Muscle layer of duodenum (tissue), 2 donors: ENCODE results near the gene COL8A1.

ENCODE experiments used
- H3K27ac ChIP-seq: one replicate; pipeline ENCODE4 v1.7.0; 2013; ENCODE audit warnings: mild to moderate bottlenecking, low read length
- H3K27me3 ChIP-seq: one replicate; pipeline ENCODE4 v1.7.0; 2013; ENCODE audit warnings: low read depth, mild to moderate bottlenecking, control low read depth, low read length
- H3K36me3 ChIP-seq, 2 donors: one replicate each; pipeline ENCODE4 v1.7.0; 2013; ENCODE audit warnings: low read length in 2 of 2, control low read depth in 1 of 2, mild to moderate bottlenecking in 1 of 2; ENCODE audit not compliant: insufficient read depth in 2 of 2, control insufficient read depth in 1 of 2
- H3K4me1 ChIP-seq, 2 donors: one replicate each; pipeline ENCODE4 v1.7.0; 2013; ENCODE audit warnings: low read length in 2 of 2, mild to moderate bottlenecking in 2 of 2, control low read depth in 1 of 2, moderate library complexity in 1 of 2; ENCODE audit not compliant: insufficient read depth in 2 of 2, control insufficient read depth in 1 of 2
- H3K4me3 ChIP-seq, 2 donors: one replicate each; pipeline ENCODE4 v1.7.0; 2013; ENCODE audit warnings: low read length in 2 of 2, low read depth in 1 of 2, mild to moderate bottlenecking in 1 of 2
- H3K9me3 ChIP-seq, 2 donors: one replicate each; pipeline ENCODE4 v1.7.0; 2013; ENCODE audit warnings: low read length in 2 of 2, control low read depth in 1 of 2, mild to moderate bottlenecking in 1 of 2; ENCODE audit not compliant: control insufficient read depth in 1 of 2
- donor health status: healthy.

Gene COL8A1

DNA sequence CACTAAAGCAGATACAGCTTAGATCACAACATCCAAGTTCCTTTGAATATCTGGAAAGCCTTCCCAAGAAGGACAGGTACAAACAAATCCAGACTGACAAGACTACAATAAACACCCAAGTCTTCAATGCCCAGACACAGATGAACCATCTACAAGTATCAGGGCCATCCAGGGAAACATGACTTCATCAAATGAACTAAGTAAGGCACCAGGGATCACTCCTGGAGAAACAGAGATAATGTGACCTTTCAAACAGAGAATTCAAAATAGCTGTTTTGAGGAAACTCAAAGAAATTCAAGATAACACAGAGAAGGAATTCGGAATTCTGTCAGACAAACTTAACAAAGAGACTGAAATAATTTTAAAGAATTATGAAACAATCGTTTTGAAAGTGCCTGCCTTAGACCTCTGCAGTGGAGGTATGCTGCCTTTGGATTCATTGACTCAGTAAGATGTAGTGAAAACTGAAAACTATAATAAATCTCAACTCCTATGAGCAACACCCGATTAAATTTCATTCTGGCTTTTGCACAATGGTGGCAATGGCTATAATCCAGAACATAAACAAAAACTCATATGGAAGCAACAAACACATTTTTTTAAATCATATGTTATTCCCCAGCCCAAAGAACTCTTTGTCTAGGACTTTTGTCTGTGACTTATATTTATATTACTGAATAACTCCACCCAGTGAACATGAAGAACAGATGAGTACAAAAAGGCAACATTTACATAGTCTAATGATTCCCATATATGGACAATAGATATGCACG lies 12.6 kb upstream of the COL8A1 start:
- Histone ChIP-seq H3K4me3 (no peak overlapping the region), H3K27me3 (no peaks in the 10 kb centered on the region), H3K4me1 (no peaks in the 10 kb centered on the region), H3K27ac (no peak overlapping the region), H3K36me3 (no peaks in the 10 kb centered on the region), H3K9me3 (no peaks in the 10 kb centered on the region)

DNA sequence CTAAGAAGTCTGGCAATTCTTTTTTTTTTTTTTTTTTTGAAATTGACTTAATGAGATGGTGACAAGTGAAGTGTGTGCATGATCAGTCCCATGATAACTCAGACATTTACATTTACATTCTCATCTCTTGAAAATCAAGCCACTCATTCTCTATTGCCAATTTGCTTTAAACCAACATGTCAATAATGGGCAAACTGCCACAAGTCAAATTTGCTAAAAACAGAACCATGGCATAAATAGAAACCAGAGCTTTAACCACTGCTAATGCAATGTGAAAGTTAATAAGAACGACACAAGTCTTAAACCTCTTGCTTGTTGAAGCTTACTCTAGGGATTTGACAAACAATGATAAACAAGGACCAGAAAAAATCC lies 12.0 kb upstream of the COL8A1 start:
- Histone ChIP-seq H3K27me3 (no peaks in the 10 kb centered on the region), H3K4me3 (no peak overlapping the region), H3K4me1 (no peaks in the 10 kb centered on the region), H3K9me3 (no peaks in the 10 kb centered on the region), H3K36me3 (no peaks in the 10 kb centered on the region), H3K27ac (no peak overlapping the region)

DNA sequence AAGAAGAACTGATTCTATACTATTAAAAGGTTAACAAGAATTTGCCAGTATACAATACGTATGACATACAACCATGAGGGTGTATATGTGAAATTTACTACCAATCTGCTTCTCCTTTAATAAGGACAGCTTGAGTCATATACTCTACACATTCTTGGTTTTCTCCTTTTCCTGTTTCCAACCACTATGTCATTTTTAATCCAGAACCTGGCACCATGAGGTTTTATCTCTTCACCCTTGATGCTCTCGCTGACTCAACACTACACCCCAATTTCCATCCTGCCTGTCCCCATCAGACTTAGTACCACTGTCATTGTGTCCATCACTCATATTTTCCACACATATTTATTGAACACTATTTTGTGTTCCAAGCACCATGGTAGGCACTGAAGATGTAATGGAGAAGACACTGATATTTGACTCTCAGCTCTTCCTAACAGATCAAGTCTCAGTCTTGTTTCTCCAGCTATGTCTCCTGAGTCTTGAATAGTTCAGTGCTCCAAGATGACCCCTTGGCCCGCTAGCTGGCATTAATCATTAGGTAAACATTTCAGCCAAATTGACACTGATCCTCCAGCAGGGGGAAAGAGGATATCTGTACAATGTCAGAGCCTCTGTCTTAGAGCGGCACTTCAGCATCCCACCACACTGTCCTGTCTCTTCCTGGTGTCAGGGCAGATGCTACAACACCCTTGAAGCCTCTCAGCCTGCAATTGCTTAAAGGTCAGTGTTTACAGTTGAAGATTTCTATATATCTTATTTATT lies 11.2 kb upstream of the COL8A1 start:
- Histone ChIP-seq H3K4me1 (no peaks in the 10 kb centered on the region), H3K36me3 (no peaks in the 10 kb centered on the region), H3K4me3 (no peak overlapping the region), H3K27ac (no peak overlapping the region), H3K9me3 (no peaks in the 10 kb centered on the region), H3K27me3 (no peaks in the 10 kb centered on the region)

DNA sequence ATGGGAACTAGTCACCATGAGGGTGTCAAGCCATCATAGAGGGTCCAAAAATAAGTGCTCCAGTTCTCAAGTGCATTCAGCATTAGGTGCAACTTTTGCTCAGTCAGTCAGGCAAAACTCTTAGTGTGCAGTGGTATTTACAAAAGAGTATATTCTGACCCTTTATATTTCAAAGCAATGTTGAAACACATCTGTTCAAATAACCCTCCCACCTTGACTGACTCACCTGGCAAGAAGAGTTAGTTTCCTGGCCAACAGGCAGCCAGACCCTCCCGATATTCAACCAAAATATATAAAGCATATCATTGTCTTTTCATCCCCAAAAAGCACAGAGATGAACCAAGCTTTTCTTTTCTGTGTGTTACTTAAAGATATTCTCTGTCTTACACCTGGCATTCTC lies 7.6 kb upstream of the COL8A1 start:
- no peak overlapping the region for H3K27ac ChIP-seq
- no peak overlapping the region for H3K4me3 ChIP-seq
- H3K27me3 ChIP-seq, result no peaks in the 10 kb centered on the region
- no peaks in the 10 kb centered on the region for H3K4me1 ChIP-seq
- H3K36me3 ChIP-seq, result no peaks in the 10 kb centered on the region
- no peaks in the 10 kb centered on the region for H3K9me3 ChIP-seq

DNA sequence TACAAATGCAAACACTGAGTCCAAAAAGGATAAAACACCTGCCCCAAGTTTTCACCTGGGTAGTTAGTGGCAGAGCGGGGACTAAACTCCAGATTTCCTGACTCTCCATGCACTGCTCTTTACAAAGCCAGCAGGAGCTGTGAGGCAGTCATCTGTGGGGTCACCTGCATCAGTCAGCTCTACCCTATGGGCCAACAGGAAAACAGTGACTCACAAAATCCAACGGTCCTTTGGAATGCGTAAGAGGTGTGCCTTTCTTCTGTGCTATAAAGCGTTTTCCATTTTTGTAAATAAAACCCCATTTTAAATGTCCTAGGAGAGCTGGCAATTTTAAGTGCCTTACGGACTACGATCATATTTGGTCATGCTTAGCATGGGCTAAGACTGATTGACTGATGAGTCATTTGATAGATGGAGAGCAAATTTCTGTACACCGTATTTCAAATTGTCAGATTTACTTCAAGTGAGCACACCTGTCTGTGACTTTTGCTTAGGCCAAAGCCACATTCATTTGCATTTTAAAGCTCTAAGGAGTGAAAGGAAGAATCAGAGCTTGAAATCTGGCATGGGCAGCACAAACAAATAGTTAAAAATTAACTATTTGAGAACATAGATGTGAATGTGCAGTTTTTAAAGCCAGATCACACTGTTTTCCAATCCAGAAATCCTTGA lies 4.4 kb upstream of the COL8A1 start:
- Histone ChIP-seq H3K27ac (no peak overlapping the region), H3K4me1 (peaks cover 0 to 6% of the 10 kb centered on the region in 2 donors), H3K4me3 (no peak overlapping the region), H3K27me3 (no peaks in the 10 kb centered on the region), H3K9me3 (no peaks in the 10 kb centered on the region), H3K36me3 (no peaks in the 10 kb centered on the region)

DNA sequence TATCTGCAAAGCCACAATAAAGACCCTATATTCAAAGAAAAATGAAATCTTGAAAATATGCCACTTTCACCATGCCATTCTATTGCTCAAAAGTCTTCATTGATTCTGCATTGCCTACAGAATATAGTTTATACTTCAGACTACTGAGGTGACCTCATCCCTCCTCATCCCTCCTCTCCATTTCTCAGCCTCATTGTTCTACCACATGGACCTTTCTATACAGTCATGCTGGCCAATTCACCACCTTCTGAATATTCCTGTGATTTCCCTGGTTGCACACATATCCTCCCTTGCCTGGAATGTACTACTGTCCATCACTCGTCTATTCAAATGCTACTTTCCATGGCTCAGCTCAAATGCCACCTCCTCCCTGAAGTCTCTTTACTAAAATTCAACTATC lies 3.5 kb upstream of the COL8A1 start:
- H3K36me3 ChIP-seq, result no peaks in the 10 kb centered on the region
- no peak overlapping the region for H3K4me3 ChIP-seq
- no peak overlapping the region for H3K27ac ChIP-seq
- peaks cover 0 to 6% of the 10 kb centered on the region in 2 donors for H3K4me1 ChIP-seq
- no peaks in the 10 kb centered on the region for H3K9me3 ChIP-seq
- H3K27me3 ChIP-seq, result no peaks in the 10 kb centered on the region

DNA sequence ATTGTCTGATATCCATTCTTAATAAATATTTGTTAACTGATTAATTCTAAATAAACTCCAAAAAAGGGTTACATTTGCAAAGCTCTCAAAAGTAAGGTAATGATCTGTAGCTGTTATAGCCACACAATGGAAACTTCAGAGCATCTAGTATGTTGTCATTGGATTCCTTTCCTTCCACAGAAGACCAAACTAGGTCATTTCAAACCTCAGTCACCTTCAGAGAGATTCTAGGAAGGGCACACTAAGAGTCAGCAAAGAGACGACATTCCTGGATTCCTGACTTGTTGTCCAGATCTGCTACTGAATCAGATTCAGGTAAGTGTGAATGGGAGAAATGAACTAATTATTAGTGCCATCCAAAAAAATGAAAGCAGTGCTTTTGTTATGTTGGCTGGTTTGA lies 3.0 kb upstream of the COL8A1 start:
- Histone ChIP-seq H3K27ac (no peak overlapping the region), H3K4me1 (peaks cover 0 to 6% of the 10 kb centered on the region in 2 donors), H3K27me3 (no peaks in the 10 kb centered on the region), H3K9me3 (no peaks in the 10 kb centered on the region), H3K36me3 (no peaks in the 10 kb centered on the region), H3K4me3 (no peak overlapping the region)

DNA sequence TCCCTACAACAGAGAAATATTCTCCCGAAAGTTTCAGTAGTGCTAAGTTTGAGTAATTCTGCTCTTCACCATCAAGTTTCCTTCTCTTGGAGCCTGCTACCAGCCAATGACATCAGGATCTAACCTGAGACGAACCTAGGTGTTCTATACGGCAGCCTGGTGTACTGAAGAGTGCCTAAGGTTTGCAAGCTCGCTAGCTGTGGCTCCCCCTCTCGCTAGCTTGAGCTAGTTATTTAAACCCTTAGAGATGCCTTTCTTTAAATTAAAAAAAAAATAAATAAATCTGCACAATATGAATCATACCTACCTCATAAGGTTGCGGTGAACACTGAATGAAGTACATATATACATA lies 1.4 kb upstream of the COL8A1 start:
- Histone ChIP-seq H3K4me1 (peaks cover 0 to 6% of the 10 kb centered on the region in 2 donors), H3K4me3 (peak overlapping the region; percentile 72), H3K27ac (peak overlapping the region; percentile 79)

DNA sequence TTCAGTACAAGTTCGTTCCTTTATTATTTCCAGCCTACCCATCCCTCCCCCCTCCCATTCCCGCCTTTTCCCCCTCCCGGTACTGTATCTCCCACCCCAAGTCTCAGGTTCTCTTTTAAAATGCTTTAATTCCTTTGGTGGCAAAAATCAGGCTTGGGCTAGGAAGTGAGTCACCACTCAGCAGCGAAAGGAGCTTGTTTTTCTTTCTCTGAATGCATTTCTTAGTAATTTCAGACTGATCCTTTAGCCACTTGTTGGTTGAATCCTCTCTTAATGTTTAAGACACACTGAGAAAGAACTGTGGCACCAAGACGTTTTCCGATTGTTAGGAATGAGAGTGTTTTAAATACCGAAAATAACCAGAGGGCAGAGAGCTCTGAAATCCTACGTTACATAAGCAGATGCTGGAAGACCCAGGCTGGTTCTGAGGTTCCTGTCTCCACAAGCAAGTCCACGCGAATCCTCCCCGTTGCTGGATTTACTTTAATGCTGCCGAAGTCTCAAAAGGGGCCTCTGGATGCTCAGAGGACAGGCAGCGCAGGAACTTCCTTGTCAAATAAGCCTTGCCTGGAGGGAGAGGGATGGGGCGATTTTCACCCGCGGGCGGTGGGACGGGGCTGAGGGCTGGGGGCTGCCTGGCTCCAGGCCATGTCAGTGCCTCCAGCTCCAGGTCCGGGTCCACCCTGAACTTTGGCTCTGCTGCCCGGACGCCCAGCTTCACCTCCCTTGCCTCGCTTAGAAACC lies 854 bp upstream of the COL8A1 start:
- H3K9me3 ChIP-seq, result no peaks in the 10 kb centered on the region
- no peaks in the 10 kb centered on the region for H3K27me3 ChIP-seq
- H3K36me3 ChIP-seq, result no peaks in the 10 kb centered on the region
- peak overlapping the region; percentile 79 for H3K27ac ChIP-seq
- H3K4me1 ChIP-seq, result peaks cover 0 to 6% of the 10 kb centered on the region in 2 donors
- peak overlapping the region; percentile 72 for H3K4me3 ChIP-seq

More for the DNA sequence above, 1.4 kb upstream of the COL8A1 start:
- H3K27me3 ChIP-seq, result no peaks in the 10 kb centered on the region
- no peaks in the 10 kb centered on the region for H3K9me3 ChIP-seq
- H3K36me3 ChIP-seq, result no peaks in the 10 kb centered on the region

DNA sequence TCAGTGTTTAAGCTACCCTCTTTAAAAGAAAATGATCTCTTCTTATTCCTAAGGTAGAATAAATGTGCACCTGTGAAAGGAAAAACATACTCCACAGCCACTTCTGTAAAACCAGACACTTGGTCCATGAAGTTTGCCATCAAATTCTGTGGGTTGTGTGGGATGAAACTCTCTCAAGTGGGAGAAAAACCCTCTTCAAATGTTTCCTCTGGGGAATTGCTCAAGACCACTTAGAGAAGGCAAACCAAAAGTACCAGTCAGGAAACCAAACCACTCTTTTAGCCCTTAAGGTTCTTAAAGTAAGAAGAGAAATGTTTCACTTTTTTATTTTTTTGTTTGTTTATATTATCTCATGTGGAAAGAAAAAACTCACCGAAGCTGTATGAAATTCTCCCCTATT lies 1.2 kb downstream of the COL8A1 start:
- no peaks in the 10 kb centered on the region for H3K27me3 ChIP-seq
- H3K4me1 ChIP-seq, result peaks cover 0 to 6% of the 10 kb centered on the region in 2 donors
- no peaks in the 10 kb centered on the region for H3K9me3 ChIP-seq
- peak overlapping the region in 1 of 2 donors; percentile 72 for H3K4me3 ChIP-seq
- no peaks in the 10 kb centered on the region for H3K36me3 ChIP-seq
- H3K27ac ChIP-seq, result peak overlapping the region; percentile 60
